Gastrocnemius medialis (tissue), 4 donors: Measurements from ENCODE around the gene IRS4. TPM values are rescaled to one million over a fixed set of nuclear protein-coding genes. Genes with fewer than 3 reads are reported as not detected.

Experiments used
- ATAC-seq, 2 donors: fragments of 150-250 bp; one replicate each; pipeline ENCODE4 v1.9.1; 2016
- DNase-seq, 2 donors: peaks; one replicate each; pipeline ENCODE4 v3.0.0-alpha.2; 2019
- H3K27ac ChIP-seq, 4 donors: fragments of 200-600 bp; sonication (generic); 1 replicate in 1 of 4; 2 replicates in 3 of 4; pipeline ENCODE4 v1.5.1; 2016 to 2018; ENCODE audit warnings: mild to moderate bottlenecking in 2 of 4, moderate library complexity in 1 of 4
- H3K27me3 ChIP-seq, 3 donors: fragments of 200-600 bp; sonication (generic) in 2 of 3; 1 replicate in 1 of 3; 2 replicates in 2 of 3; pipeline versions ENCODE4 v1.5.1 to v1.6.0; 2016 to 2019; ENCODE audit warnings: mild to moderate bottlenecking in 1 of 3, moderate library complexity in 1 of 3
- H3K36me3 ChIP-seq, 2 donors: fragments of 200-600 bp; sonication (generic) in 1 of 2; one replicate each; pipeline ENCODE4 v1.5.1; 2017 to 2018
- H3K4me1 ChIP-seq, 2 donors: fragments of 200-600 bp; sonication (generic) in 1 of 2; one replicate each; pipeline ENCODE4 v1.5.1; 2016 to 2017; ENCODE audit warnings: mild to moderate bottlenecking in 2 of 2
- H3K4me3 ChIP-seq, 4 donors: fragments of 200-600 bp; sonication (generic) in 3 of 4; 1 replicate in 1 of 4; 2 replicates in 3 of 4; pipeline ENCODE4 v1.5.1; 2016 to 2019; ENCODE audit warnings: mild to moderate bottlenecking in 2 of 4
- H3K9me3 ChIP-seq, 3 donors: fragments of 200-600 bp; sonication (generic) in 2 of 3; 1 replicate in 1 of 3; 2 replicates in 2 of 3; pipeline ENCODE4 v1.5.1; 2016 to 2019
- POLR2A ChIP-seq, 2 donors: fragments of 450-650 bp; IDR thresholded peaks; one replicate each; pipeline ENCODE4 v1.6.1; 2017; ENCODE audit warnings: antibody characterized with exemption in 2 of 2, mild to moderate bottlenecking in 2 of 2, moderate library complexity in 2 of 2
- in situ Hi-C, 4 donors: fragments of 200-750 bp; cut with MboI; loops; one replicate each; pipeline versions ENCODE4 v1.15.0 to v1.8.0; 2017; ENCODE audit warnings: low sequenced_read_pairs in 4 of 4
- intact Hi-C: fragments of 100-400 bp; cut with DNase I; formaldehyde crosslinking; loops from one replicate; pipeline ENCODE4 v1.15.1; 2023; ENCODE audit warnings: low total_unique reads
- total RNA-seq, 4 donors: library from RNA; depleted of rRNA; stranded (reverse); fragments of >200 nt; gene quantifications; one replicate each; pipeline versions ENCODE4 v1.1.0 to v1.2.3, GENCODE V29; 2016
- TF ChIP-seq, protein P1 (sequence below), 5 experiments: fragments of 450-650 bp in 3 of 5; fragments of 200-600 bp in 2 of 5; sonication (generic) in 2 of 5; IDR thresholded peaks in 4 of 5; conservative IDR thresholded peaks in 1 of 5; 1 replicate in 4 of 5; 2 replicates in 1 of 5; pipeline ENCODE4 v1.5.1; 2016 to 2019; ENCODE audit warnings: antibody characterized with exemption in 5 of 5, mild to moderate bottlenecking in 3 of 5, moderate library complexity in 3 of 5

The IRS4 gene
- not detected for total RNA-seq

DNA sequence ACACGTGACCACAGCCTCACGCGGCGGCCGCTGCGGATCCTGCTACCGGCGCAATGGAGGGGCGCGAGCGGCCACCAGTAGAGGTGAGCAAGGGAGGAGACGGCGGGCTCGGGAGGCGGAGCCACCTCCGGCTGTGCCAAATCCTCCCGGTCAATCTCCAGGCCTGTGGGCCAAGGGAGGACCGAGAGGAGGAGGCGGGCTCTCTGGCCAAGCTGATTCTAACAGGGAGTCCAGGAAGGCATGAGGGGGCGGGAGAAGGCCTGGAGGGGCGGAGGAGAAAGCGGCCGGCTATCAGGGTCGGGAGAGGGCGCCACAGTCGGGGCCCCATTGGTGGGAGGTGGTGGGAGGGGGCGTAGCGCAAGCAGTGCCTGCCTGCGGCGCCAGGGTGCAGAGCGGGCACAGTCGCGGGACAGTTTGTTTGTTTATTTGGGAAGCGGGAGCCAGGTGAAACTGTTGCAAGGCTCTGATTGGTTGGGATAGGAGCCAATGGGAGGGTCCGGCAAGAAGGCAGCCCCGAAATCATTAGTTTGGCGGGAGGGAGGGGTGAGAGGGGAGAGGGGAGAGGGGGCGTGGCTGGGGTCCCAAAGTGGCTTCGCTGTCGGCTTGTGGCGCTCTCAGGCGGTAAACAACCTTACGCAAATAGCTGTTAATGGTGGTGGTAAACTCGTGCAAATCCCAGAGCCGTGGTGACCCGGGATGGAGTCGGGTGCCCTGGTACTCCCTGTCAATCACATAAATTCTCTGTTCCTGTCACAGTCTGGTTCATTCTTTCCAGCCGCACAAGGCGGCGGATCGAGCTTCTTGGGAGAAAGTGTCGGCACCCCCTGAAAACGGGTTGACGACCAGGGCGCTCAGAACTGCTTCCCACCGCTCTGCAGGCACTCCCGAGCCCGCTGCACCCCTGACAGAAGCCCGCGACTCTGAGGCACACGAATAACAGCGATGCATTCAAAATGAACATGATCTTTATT is at the start of gene IRS4:
TSS of gene IRS4 (minus strand) at position 55 of the 971 bp plus-strand sequence.
- peaks cover 0 to 11% of the 10 kb centered on the region in 2 donors for H3K4me1 ChIP-seq
- no peak for ATAC-seq
- no peak for DNase-seq

DNA sequence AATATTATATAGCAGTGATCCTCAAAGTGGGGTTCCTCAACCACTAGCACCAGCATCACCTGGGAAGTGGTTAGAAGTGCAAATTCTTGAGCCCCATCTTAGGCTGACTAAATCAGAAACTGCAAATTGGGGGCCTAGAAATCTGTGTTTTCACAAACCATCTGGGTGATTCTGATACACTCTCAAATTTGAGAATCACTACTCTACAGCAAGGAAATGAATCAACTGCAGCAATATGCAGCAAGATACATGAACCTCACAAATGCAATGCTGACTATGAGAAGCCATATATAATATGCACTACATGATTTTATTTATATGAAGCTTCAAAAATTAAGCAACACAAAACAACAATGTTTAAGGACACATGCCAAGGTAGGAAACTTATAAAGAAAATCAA is 36.2 kb upstream of the IRS4 start:
- intact Hi-C loops (no loop called here), in situ Hi-C loops (no loop called here)
- ATAC-seq (no peak), DNase-seq (no peak)
- Histone ChIP-seq H3K4me1 (no peaks in the 10 kb centered on the region), H3K36me3 (no peaks in the 10 kb centered on the region), H3K4me3 (no peak overlapping the region), H3K27ac (no peak overlapping the region), H3K27me3 (no peaks in the 10 kb centered on the region), H3K9me3 (no peaks in the 10 kb centered on the region)
- no peak for TF ChIP-seq POLR2A (IDR thresholded peaks at IDR 0.05)
- TF ChIP-seq, protein P1, sequence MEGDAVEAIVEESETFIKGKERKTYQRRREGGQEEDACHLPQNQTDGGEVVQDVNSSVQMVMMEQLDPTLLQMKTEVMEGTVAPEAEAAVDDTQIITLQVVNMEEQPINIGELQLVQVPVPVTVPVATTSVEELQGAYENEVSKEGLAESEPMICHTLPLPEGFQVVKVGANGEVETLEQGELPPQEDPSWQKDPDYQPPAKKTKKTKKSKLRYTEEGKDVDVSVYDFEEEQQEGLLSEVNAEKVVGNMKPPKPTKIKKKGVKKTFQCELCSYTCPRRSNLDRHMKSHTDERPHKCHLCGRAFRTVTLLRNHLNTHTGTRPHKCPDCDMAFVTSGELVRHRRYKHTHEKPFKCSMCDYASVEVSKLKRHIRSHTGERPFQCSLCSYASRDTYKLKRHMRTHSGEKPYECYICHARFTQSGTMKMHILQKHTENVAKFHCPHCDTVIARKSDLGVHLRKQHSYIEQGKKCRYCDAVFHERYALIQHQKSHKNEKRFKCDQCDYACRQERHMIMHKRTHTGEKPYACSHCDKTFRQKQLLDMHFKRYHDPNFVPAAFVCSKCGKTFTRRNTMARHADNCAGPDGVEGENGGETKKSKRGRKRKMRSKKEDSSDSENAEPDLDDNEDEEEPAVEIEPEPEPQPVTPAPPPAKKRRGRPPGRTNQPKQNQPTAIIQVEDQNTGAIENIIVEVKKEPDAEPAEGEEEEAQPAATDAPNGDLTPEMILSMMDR (IDR thresholded peaks at IDR 0.05 in 4 of 5, conservative IDR thresholded peaks at IDR 0.05 in 1 of 5) = no peak

More for the DNA sequence above, at the start of gene IRS4:
- in situ Hi-C loops (no loop called here), intact Hi-C loops (no loop called here)
- H3K4me3 ChIP-seq = peak within 1 kb of the TSS; percentile 38 to 50 (median 44)
- no peak within 1 kb of the TSS for H3K27ac ChIP-seq
- no peaks in the 10 kb centered on the region for H3K36me3 ChIP-seq
- no peaks in the 10 kb centered on the region for H3K9me3 ChIP-seq
- H3K27me3 ChIP-seq = peaks cover 14 to 78% (median 67%) of the 10 kb centered on the region in 3 donors
- TF ChIP-seq, protein P1 (IDR thresholded peaks at IDR 0.05 in 4 of 5, conservative IDR thresholded peaks at IDR 0.05 in 1 of 5) = no peak
- no peak for TF ChIP-seq POLR2A (IDR thresholded peaks at IDR 0.05)

DNA sequence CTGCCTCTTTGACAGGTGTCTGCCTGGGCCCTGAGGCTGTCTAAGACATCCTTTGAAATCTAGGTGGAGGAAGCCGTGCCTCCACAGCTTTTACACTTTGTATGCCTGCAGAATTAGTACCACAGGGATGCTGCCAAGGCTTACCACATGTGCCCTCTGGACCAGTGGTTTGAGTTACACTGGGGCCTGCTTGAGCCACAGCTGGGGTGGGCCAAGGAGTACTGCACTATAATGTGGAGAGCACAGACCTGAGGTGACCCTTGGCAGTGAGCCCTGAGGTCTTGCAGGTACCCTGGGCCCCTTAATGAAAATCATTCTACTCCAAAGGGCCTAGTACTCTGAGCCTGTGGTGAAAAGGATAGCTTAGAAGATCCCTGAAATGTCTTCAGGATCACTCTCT is 27.2 kb upstream of the IRS4 start:
- no peaks in the 10 kb centered on the region for H3K9me3 ChIP-seq
- intact Hi-C loops = no loop called here
- no peaks in the 10 kb centered on the region for H3K4me1 ChIP-seq
- TF ChIP-seq, protein P1 (IDR thresholded peaks at IDR 0.05 in 4 of 5, conservative IDR thresholded peaks at IDR 0.05 in 1 of 5) = no peak
- no peak for TF ChIP-seq POLR2A (IDR thresholded peaks at IDR 0.05)
- H3K4me3 ChIP-seq = no peak overlapping the region
- no peaks in the 10 kb centered on the region for H3K36me3 ChIP-seq
- H3K27ac ChIP-seq = no peak overlapping the region
- no peak for DNase-seq
- ATAC-seq = no peak
- no peaks in the 10 kb centered on the region for H3K27me3 ChIP-seq
- in situ Hi-C loops = no loop called here

DNA sequence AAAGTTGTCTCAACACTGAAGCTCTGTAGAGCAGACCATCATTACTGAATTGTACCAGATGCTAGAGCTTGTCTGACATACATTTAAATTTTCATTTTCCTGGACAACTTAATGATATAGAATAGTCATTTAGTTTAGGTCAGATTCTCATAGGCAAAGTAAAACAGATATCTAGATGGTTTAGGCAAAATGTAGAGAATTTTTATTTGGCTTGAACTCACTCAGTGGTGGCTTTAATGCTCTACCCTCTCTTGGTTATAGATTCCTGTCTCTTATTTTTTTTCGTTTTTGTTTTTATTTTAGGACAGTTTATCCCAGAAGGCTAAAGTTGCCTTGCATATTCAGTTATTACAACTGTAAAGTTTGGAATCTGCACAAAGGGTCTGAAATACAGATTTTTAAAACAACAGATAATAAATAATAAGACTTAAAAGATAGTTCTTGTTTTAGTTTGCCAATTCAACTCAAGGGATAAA is 4.0 kb upstream of the IRS4 start:
- no peak for TF ChIP-seq POLR2A (IDR thresholded peaks at IDR 0.05)
- TF ChIP-seq, protein P1 (IDR thresholded peaks at IDR 0.05 in 4 of 5, conservative IDR thresholded peaks at IDR 0.05 in 1 of 5) = no peak
- DNase-seq (no peak), ATAC-seq (no peak)
- in situ Hi-C loops (no loop called here), intact Hi-C loops (no loop called here)
- Histone ChIP-seq H3K36me3 (no peaks in the 10 kb centered on the region), H3K27me3 (peaks cover 14 to 48% (median 39%) of the 10 kb centered on the region in 3 donors), H3K9me3 (no peaks in the 10 kb centered on the region), H3K27ac (no peak overlapping the region), H3K4me1 (peaks cover 0 to 11% of the 10 kb centered on the region in 2 donors), H3K4me3 (no peak overlapping the region)
